ENCODE data around the gene PPARA.

Gene PPARA

GRCh38 chr22:46120420-46120737 lies 29.9 kb upstream of the PPARA start:
- POLR2A ChIA-PET: no interaction called here
- no peak for DNase-seq
- Histone ChIP-seq H3K9me3 (ENCODE audit: control extremely low read depth in 1 of 5, control insufficient read depth in 4 of 5, insufficient read depth in 2 of 5, low read depth in 1 of 5, low read length in 4 of 5) (no peaks in the 10 kb centered on the region), H3K27me3 (replicated peaks in 2 of 5; ENCODE audit: control insufficient read depth in 4 of 5, insufficient read depth in 5 of 5, low read length in 4 of 5) (no peaks in the 10 kb centered on the region), H3K4me3 (ENCODE audit: control insufficient read depth in 1 of 7, extremely low read depth in 1 of 7, insufficient read depth in 4 of 7, low read depth in 2 of 7, low read length in 6 of 7) (no peak overlapping the region), H3K27ac (ENCODE audit: insufficient read depth in 1 of 2, low read depth in 1 of 2, low read length in 2 of 2, poor library complexity in 1 of 2, severe bottlenecking in 2 of 2) (no peak overlapping the region), H3K4me1 (ENCODE audit: control extremely low read depth in 1 of 4, control insufficient read depth in 4 of 4, insufficient read depth in 4 of 4, low read length in 3 of 4) (peaks cover 0 to 24% (median 21%) of the 10 kb centered on the region in 4 experiments), H3K36me3 (ENCODE audit: control insufficient read depth in 4 of 4, insufficient read depth in 4 of 4, low read length in 3 of 4) (no peaks in the 10 kb centered on the region)
- CTCF ChIA-PET: interaction anchor here (1.0 to 10.7 kb wide), 6 partner anchors 122 to 475 kb away, joined by 3 to 198 read pairs (median 28); no protein-coding TSS in a partner anchor
- 94% methylated on average over 7 of the region's 7 CpGs for WGBS (ENCODE audit: insufficient coverage)

GRCh38 chr22:46121079-46121478 lies 29.2 kb upstream of the PPARA start:
- WGBS (ENCODE audit: insufficient coverage): 94% methylated on average over 6 of the region's 6 CpGs

DNA sequence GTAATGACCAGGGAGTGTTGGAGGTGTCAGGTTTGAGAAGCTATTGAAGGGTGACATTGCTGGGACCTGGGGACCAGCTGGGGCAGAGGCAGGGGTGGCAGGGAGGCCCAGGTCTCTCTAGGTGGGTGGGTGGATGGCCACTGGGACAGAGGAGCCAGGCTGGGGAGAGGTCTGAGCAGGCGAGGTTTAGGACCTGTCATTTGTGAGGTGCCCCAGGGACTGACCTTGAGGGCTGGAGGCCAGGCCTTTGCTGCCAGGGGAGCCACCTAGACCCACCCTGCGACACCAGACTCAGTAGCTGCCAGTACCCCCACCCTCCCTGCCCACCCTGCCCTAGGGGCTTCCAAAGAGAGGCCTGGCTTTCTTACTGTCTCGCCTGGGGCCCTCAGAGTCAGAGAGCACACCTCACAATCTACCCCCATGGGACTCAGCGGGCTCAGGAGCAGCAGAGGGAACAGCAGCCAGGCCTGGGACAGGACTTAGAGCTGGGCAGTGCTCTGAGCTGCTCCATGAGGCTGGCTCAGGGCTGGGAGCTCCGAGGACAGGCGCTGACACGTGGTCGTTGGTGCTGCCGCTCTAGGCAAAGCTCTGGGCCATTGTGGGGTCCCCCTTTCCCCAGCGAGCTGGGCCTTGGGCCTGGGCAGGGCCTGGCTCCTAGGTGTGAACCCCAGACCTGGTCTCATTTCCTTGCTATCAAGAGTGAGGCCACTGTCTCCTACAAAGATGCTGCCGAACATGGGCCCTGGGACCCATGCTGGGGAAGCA lies 28.6 kb upstream of the PPARA start:
- Histone ChIP-seq H3K4me3 (ENCODE audit: control insufficient read depth in 1 of 7, extremely low read depth in 1 of 7, insufficient read depth in 4 of 7, low read depth in 2 of 7, low read length in 6 of 7) (no peak overlapping the region), H3K27ac (ENCODE audit: insufficient read depth in 1 of 2, low read depth in 1 of 2, low read length in 2 of 2, poor library complexity in 1 of 2, severe bottlenecking in 2 of 2) (no peak overlapping the region), H3K4me1 (ENCODE audit: control extremely low read depth in 1 of 4, control insufficient read depth in 4 of 4, insufficient read depth in 4 of 4, low read length in 3 of 4) (peaks cover 0 to 24% (median 17%) of the 10 kb centered on the region in 4 experiments), H3K36me3 (ENCODE audit: control insufficient read depth in 4 of 4, insufficient read depth in 4 of 4, low read length in 3 of 4) (no peaks in the 10 kb centered on the region), H3K9me3 (ENCODE audit: control extremely low read depth in 1 of 5, control insufficient read depth in 4 of 5, insufficient read depth in 2 of 5, low read depth in 1 of 5, low read length in 4 of 5) (no peaks in the 10 kb centered on the region), H3K27me3 (replicated peaks in 2 of 5; ENCODE audit: control insufficient read depth in 4 of 5, insufficient read depth in 5 of 5, low read length in 4 of 5) (no peaks in the 10 kb centered on the region)
- DNase-seq: no peak
- CTCF ChIA-PET: interaction anchor here (0.8 to 10.7 kb wide), 21 partner anchors 9 to 213 kb away, joined by 3 to 198 read pairs (median 4); partner anchors contain the start of gene CDPF1
- POLR2A ChIA-PET: no interaction called here
- 94% methylated on average over 10 of the region's 11 CpGs for WGBS (ENCODE audit: insufficient coverage)

More at GRCh38 chr22:46121079-46121478, 29.2 kb upstream of the PPARA start:
- peaks cover 0 to 24% (median 21%) of the 10 kb centered on the region in 4 experiments for H3K4me1 ChIP-seq (ENCODE audit: control extremely low read depth in 1 of 4, control insufficient read depth in 4 of 4, insufficient read depth in 4 of 4, low read length in 3 of 4)
- DNase-seq: no peak
- ChIA-PET CTCF (interaction anchor here (0.8 to 10.7 kb wide), 15 partner anchors 10 to 213 kb away, joined by 3 to 198 read pairs (median 7); no protein-coding TSS in a partner anchor), POLR2A (no interaction called here)
- no peaks in the 10 kb centered on the region for H3K27me3 ChIP-seq (replicated peaks in 2 of 5; ENCODE audit: control insufficient read depth in 4 of 5, insufficient read depth in 5 of 5, low read length in 4 of 5)
- no peaks in the 10 kb centered on the region for H3K36me3 ChIP-seq (ENCODE audit: control insufficient read depth in 4 of 4, insufficient read depth in 4 of 4, low read length in 3 of 4)
- H3K9me3 ChIP-seq (ENCODE audit: control extremely low read depth in 1 of 5, control insufficient read depth in 4 of 5, insufficient read depth in 2 of 5, low read depth in 1 of 5, low read length in 4 of 5): no peaks in the 10 kb centered on the region
- H3K4me3 ChIP-seq (ENCODE audit: control insufficient read depth in 1 of 7, extremely low read depth in 1 of 7, insufficient read depth in 4 of 7, low read depth in 2 of 7, low read length in 6 of 7): no peak overlapping the region
- H3K27ac ChIP-seq (ENCODE audit: insufficient read depth in 1 of 2, low read depth in 1 of 2, low read length in 2 of 2, poor library complexity in 1 of 2, severe bottlenecking in 2 of 2): no peak overlapping the region

- peak; percentile 38 to 58 (median 57) for DNase-seq
- H3K27ac ChIP-seq (ENCODE audit: insufficient read depth in 1 of 2, low read depth in 1 of 2, low read length in 2 of 2, poor library complexity in 1 of 2, severe bottlenecking in 2 of 2): no peak overlapping the region
- POLR2A ChIA-PET: no interaction called here
- H3K4me1 ChIP-seq (ENCODE audit: control extremely low read depth in 1 of 4, control insufficient read depth in 4 of 4, insufficient read depth in 4 of 4, low read length in 3 of 4): peaks cover 0 to 24% (median 15%) of the 10 kb centered on the region in 4 experiments
- H3K27me3 ChIP-seq (replicated peaks in 2 of 5; ENCODE audit: control insufficient read depth in 4 of 5, insufficient read depth in 5 of 5, low read length in 4 of 5): no peaks in the 10 kb centered on the region
- H3K4me3 ChIP-seq (ENCODE audit: control insufficient read depth in 1 of 7, extremely low read depth in 1 of 7, insufficient read depth in 4 of 7, low read depth in 2 of 7, low read length in 6 of 7): peak overlapping the region in 2 of 7 experiments; percentile 11 to 42
- WGBS (ENCODE audit: insufficient coverage): 5% methylated on average over 17 of the region's 24 CpGs
- CTCF ChIA-PET: interaction anchor here (0.8 to 10.7 kb wide), 17 partner anchors 8 to 208 kb away, joined by 3 to 198 read pairs (median 7); partner anchors contain the start of gene CDPF1
- H3K36me3 ChIP-seq (ENCODE audit: control insufficient read depth in 4 of 4, insufficient read depth in 4 of 4, low read length in 3 of 4): no peaks in the 10 kb centered on the region
- H3K9me3 ChIP-seq (ENCODE audit: control extremely low read depth in 1 of 5, control insufficient read depth in 4 of 5, insufficient read depth in 2 of 5, low read depth in 1 of 5, low read length in 4 of 5): no peaks in the 10 kb centered on the region
Measured at GRCh38 chr22:46122511-46122971, 27.8 kb upstream of the PPARA start.

- H3K4me3 ChIP-seq (ENCODE audit: control insufficient read depth in 1 of 7, extremely low read depth in 1 of 7, insufficient read depth in 4 of 7, low read depth in 2 of 7, low read length in 6 of 7): peak overlapping the region in 1 of 7 experiments; percentile 11
- 73% methylated on average over 14 of the region's 19 CpGs for WGBS (ENCODE audit: insufficient coverage)
- H3K27me3 ChIP-seq (replicated peaks in 2 of 5; ENCODE audit: control insufficient read depth in 4 of 5, insufficient read depth in 5 of 5, low read length in 4 of 5): no peaks in the 10 kb centered on the region
- POLR2A ChIA-PET: no interaction called here
- peak in 1 of 3 donors; percentile 10 for DNase-seq
- H3K27ac ChIP-seq (ENCODE audit: insufficient read depth in 1 of 2, low read depth in 1 of 2, low read length in 2 of 2, poor library complexity in 1 of 2, severe bottlenecking in 2 of 2): no peak overlapping the region
- H3K4me1 ChIP-seq (ENCODE audit: control extremely low read depth in 1 of 4, control insufficient read depth in 4 of 4, insufficient read depth in 4 of 4, low read length in 3 of 4): peaks cover 0 to 24% (median 15%) of the 10 kb centered on the region in 4 experiments
- no peaks in the 10 kb centered on the region for H3K9me3 ChIP-seq (ENCODE audit: control extremely low read depth in 1 of 5, control insufficient read depth in 4 of 5, insufficient read depth in 2 of 5, low read depth in 1 of 5, low read length in 4 of 5)
- CTCF ChIA-PET: interaction anchor here (0.6 to 10.7 kb wide), 12 partner anchors 10 to 197 kb away, joined by 3 to 198 read pairs (median 8); partner anchors contain the start of gene CDPF1
- H3K36me3 ChIP-seq (ENCODE audit: control insufficient read depth in 4 of 4, insufficient read depth in 4 of 4, low read length in 3 of 4): no peaks in the 10 kb centered on the region
Measured at GRCh38 chr22:46122980-46123693, 27.2 kb upstream of the PPARA start.

DNA sequence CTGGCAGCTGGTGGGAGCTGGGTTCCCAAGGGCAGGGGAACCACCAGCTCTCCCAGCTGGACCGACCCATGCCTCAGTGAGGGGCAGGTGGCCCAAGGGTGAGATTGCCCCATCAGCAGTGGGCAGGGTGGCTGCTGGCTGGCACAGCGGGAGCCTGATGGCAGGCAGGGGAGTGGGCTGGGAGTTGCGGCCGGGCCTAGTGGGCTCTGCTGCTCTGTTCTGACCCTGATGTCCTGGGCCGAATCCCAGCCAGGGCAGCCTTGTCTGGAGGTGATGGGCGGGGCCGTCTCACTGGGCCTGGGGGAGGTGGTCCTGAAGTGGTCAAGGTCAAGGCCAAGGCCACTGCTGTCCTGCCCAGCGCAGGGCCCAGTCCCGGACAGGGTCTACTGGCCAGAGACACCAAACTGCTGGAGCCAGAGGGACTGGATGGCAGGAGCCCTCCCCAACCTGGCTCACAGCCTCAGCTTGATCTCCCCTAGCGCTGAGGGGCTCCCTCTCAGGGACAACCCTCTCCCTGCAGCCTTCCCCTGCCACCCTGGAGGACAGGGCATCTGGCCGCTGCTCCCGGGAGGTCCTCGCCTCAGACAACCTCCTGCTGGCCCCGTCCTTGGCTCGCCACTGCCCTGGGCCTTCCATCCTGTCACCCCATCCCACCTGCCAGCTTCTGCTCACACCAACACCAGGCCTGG lies 26.5 kb upstream of the PPARA start:
- no peaks in the 10 kb centered on the region for H3K27me3 ChIP-seq (replicated peaks in 2 of 5; ENCODE audit: control insufficient read depth in 4 of 5, insufficient read depth in 5 of 5, low read length in 4 of 5)
- H3K4me3 ChIP-seq (ENCODE audit: control insufficient read depth in 1 of 7, extremely low read depth in 1 of 7, insufficient read depth in 4 of 7, low read depth in 2 of 7, low read length in 6 of 7): no peak overlapping the region
- 96% methylated on average over 11 of the region's 15 CpGs for WGBS (ENCODE audit: insufficient coverage)
- no peaks in the 10 kb centered on the region for H3K9me3 ChIP-seq (ENCODE audit: control extremely low read depth in 1 of 5, control insufficient read depth in 4 of 5, insufficient read depth in 2 of 5, low read depth in 1 of 5, low read length in 4 of 5)
- DNase-seq: no peak
- H3K36me3 ChIP-seq (ENCODE audit: control insufficient read depth in 4 of 4, insufficient read depth in 4 of 4, low read length in 3 of 4): no peaks in the 10 kb centered on the region
- POLR2A ChIA-PET: no interaction called here
- peaks cover 0 to 19% (median 13%) of the 10 kb centered on the region in 4 experiments for H3K4me1 ChIP-seq (ENCODE audit: control extremely low read depth in 1 of 4, control insufficient read depth in 4 of 4, insufficient read depth in 4 of 4, low read length in 3 of 4)
- no peak overlapping the region for H3K27ac ChIP-seq (ENCODE audit: insufficient read depth in 1 of 2, low read depth in 1 of 2, low read length in 2 of 2, poor library complexity in 1 of 2, severe bottlenecking in 2 of 2)
- CTCF ChIA-PET: interaction anchor here (0.6 to 6.1 kb wide), 5 partner anchors 118 to 192 kb away, joined by 3 to 70 read pairs (median 5); partner anchors contain the start of gene CDPF1

All from common myeloid progenitor, CD34-positive (primary cell).